HCT116 (cell line): ENCODE results near the gene DYNC1LI1.

Experiments
- ATF3 ChIP-seq: IDR thresholded peaks from 2 replicates; pipeline ENCODE4 v1.6.1; 2012
- CBX3 ChIP-seq: IDR thresholded peaks from 2 replicates; pipeline ENCODE4 v1.6.1; 2012; ENCODE audit warnings: low read depth
- CTCF ChIP-seq, 3 experiments: fragments of 200-600 bp in 1 of 3; sonication (generic) in 1 of 3; IDR thresholded peaks in 2 of 3; conservative IDR thresholded peaks in 1 of 3; 2 replicates each; pipeline ENCODE4 v1.5.1; 2012 to 2017; ENCODE audit warnings: low read depth in 2 of 3, low read length in 2 of 3, antibody characterized with exemption in 1 of 3, borderline replicate concordance in 1 of 3, control low read depth in 1 of 3, mild to moderate bottlenecking in 1 of 3, mixed read lengths in 1 of 3, mixed run types in 1 of 3, moderate library complexity in 1 of 3; ENCODE audit not compliant: insufficient read depth in 1 of 3
- EGR1 ChIP-seq: IDR thresholded peaks from 2 replicates; pipeline ENCODE4 v1.6.1; 2012; ENCODE audit warnings: low read depth
- EZH2 ChIP-seq: fragments of 200-600 bp; sonication (generic); IDR thresholded peaks from 2 replicates; pipeline ENCODE4 v1.6.1; 2017; ENCODE audit warnings: antibody characterized with exemption, mixed run types
- EZH2phosphoT487 ChIP-seq: fragments of 200-600 bp; IDR thresholded peaks from 2 replicates; pipeline ENCODE4 v1.6.1; 2018; ENCODE audit warnings: antibody characterized with exemption, borderline replicate concordance
- FOSL1 ChIP-seq: IDR thresholded peaks from 2 replicates; pipeline ENCODE4 v1.6.1; 2012; ENCODE audit warnings: low read depth
- MAX ChIP-seq: IDR thresholded peaks from 2 replicates; pipeline ENCODE4 v1.6.1; 2012
- POLR2A ChIP-seq: IDR thresholded peaks from 2 replicates; pipeline ENCODE4 v1.7.0; 2011; ENCODE audit warnings: borderline replicate concordance; ENCODE audit not compliant: insufficient read depth, insufficient read length; ENCODE audit errors: extremely low read depth
- POLR2AphosphoS5 ChIP-seq: IDR thresholded peaks from 2 replicates; pipeline ENCODE4 v1.6.1; 2011; ENCODE audit warnings: mild to moderate bottlenecking, low read depth, low read length, moderate library complexity
- REST ChIP-seq: IDR thresholded peaks from 2 replicates; pipeline ENCODE4 v1.6.1; 2012; ENCODE audit warnings: low read depth
- SP1 ChIP-seq: IDR thresholded peaks from 2 replicates; pipeline ENCODE4 v1.6.1; 2012; ENCODE audit warnings: low read depth
- YY1 ChIP-seq: IDR thresholded peaks from 2 replicates; pipeline ENCODE4 v1.6.1; 2011; ENCODE audit warnings: low read length, low read depth, moderate library complexity, mild to moderate bottlenecking; ENCODE audit not compliant: insufficient replicate concordance; ENCODE audit errors: extremely low read depth
- ZNF274 ChIP-seq: fragments of 200-500 bp; sonication (Bioruptor generic); IDR thresholded peaks from 2 replicates; pipeline ENCODE4 v1.6.1; 2014; ENCODE audit warnings: mild to moderate bottlenecking, low read depth, low read length, inconsistent platforms

GRCh38 chr3:32568953-32569352 is 1.7 kb downstream of the DYNC1LI1 start:
- TF ChIP-seq CTCF (IDR thresholded peaks at IDR 0.05 in 2 of 3, conservative IDR thresholded peaks at IDR 0.05 in 1 of 3; ENCODE audit: borderline replicate concordance in 1 of 3, insufficient read depth in 1 of 3, low read depth in 2 of 3, low read length in 2 of 3) (no peak), EZH2 (no peak), POLR2A (no peak), CBX3 (no peak), MAX (no peak), ZNF274 (no peak), EZH2phosphoT487 (no peak), REST (no peak), ATF3 (no peak), POLR2AphosphoS5 (no peak), YY1 (no peak), FOSL1 (no peak), EGR1 (no peak), SP1 (no peak)
